ENCODE measurements around the gene CRYGN.

The CRYGN gene

DNA sequence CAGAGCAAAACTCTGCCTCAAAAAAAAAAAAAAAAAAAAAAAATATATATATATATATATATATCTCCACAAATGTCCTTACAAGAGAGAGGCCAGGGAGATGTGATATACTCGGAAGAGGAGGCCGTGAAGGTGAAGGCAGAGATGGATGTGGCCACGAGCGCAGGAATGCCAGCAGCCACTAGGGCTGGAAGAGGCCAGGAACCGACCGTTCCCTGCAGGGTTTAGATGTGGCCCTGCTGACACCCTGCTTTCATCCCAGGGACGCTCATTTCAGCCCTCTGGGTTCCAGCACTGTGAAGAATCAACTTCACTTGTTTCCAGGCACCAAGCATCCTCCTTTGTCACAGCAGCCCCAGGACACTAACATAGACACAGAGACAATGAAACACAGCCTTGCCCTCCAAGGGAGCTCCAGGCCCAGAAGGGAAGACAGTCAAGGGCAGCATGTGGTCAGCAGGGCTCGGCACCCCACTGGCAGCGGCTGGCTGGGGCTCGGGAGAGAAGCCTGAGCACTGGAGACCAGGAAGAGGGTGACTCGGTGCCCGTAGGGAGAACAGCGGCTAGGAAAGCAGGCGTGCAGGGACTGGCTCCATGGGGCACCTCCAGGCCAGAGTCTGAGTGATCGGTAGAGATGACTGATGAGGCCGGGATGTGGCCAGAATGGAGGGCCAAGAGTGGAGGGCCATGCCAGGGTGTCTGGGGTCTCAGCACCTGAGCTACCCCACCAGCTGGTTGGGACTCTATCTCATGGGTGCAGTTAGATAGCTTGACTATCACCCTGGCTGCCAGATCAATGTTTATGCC, 37.7 kb downstream of the CRYGN start:
- no peak for ATAC-seq
- TF ChIP-seq GLIS3 (CRISPR knock-in tag; IDR thresholded peaks at IDR 0.05), result peak; percentile 17; the same call in 1 of the 2 replicates
- TF ChIP-seq PPARA (CRISPR knock-in tag; IDR thresholded peaks at IDR 0.05; ENCODE audit: borderline replicate concordance), result no peak

- no peak for ATAC-seq
- TF ChIP-seq ARNTL (CRISPR knock-in tag; IDR thresholded peaks at IDR 0.05; ENCODE audit: borderline replicate concordance, low read depth) (no peak), CSDC2 (CRISPR knock-in tag; IDR thresholded peaks at IDR 0.05) (no peak), ZFP3 (CRISPR knock-in tag; IDR thresholded peaks at IDR 0.05) (no peak)
- TF ChIP-seq, protein P1, sequence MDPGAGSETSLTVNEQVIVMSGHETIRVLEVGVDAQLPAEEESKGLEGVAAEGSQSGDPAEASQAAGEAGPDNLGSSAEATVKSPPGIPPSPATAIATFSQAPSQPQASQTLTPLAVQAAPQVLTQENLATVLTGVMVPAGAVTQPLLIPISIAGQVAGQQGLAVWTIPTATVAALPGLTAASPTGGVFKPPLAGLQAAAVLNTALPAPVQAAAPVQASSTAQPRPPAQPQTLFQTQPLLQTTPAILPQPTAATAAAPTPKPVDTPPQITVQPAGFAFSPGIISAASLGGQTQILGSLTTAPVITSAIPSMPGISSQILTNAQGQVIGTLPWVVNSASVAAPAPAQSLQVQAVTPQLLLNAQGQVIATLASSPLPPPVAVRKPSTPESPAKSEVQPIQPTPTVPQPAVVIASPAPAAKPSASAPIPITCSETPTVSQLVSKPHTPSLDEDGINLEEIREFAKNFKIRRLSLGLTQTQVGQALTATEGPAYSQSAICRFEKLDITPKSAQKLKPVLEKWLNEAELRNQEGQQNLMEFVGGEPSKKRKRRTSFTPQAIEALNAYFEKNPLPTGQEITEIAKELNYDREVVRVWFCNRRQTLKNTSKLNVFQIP (CRISPR knock-in tag; IDR thresholded peaks at IDR 0.05; ENCODE audit: borderline replicate concordance, low read depth), result no peak
These were observed 39.2 kb downstream of the CRYGN start for GRCh38 chr7:151400626-151401315.

- ATAC-seq, result no peak
These were observed 40.0 kb downstream of the CRYGN start for GRCh38 chr7:151399906-151400305.

DNA sequence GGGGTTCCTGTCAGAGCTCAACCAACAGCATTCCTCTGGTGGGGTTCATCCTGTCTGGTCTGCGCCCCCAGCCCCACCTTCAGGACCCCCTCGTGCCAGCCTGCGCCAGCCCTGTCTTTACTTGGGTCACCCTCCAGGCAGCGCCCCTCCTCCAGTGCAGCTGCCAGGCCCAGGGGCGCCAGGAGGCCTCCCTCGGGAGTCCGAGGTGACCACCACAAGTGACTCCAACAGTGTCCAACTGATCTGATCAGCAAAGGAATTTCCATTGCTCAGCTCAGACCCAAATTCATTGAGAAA, 40.7 kb downstream of the CRYGN start:
- ATAC-seq, result no peak
- TF ChIP-seq BACH2 (CRISPR knock-in tag; IDR thresholded peaks at IDR 0.05; ENCODE audit: borderline replicate concordance), result no peak
- TF ChIP-seq, protein P2, sequence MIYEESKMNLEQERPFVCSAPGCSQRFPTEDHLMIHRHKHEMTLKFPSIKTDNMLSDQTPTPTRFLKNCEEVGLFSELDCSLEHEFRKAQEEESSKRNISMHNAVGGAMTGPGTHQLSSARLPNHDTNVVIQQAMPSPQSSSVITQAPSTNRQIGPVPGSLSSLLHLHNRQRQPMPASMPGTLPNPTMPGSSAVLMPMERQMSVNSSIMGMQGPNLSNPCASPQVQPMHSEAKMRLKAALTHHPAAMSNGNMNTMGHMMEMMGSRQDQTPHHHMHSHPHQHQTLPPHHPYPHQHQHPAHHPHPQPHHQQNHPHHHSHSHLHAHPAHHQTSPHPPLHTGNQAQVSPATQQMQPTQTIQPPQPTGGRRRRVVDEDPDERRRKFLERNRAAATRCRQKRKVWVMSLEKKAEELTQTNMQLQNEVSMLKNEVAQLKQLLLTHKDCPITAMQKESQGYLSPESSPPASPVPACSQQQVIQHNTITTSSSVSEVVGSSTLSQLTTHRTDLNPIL (CRISPR knock-in tag; IDR thresholded peaks at IDR 0.05; ENCODE audit: low read depth), result no peak
- TF ChIP-seq RARB (CRISPR knock-in tag; IDR thresholded peaks at IDR 0.05), result no peak
- no peak for TF ChIP-seq ZNF8 (CRISPR knock-in tag; IDR thresholded peaks at IDR 0.05)
- no peak for TF ChIP-seq TCF4 (CRISPR knock-in tag; IDR thresholded peaks at IDR 0.05; ENCODE audit: borderline replicate concordance)
- TF ChIP-seq PPARA (CRISPR knock-in tag; IDR thresholded peaks at IDR 0.05; ENCODE audit: borderline replicate concordance), result no peak
- TF ChIP-seq, protein P1 (CRISPR knock-in tag; IDR thresholded peaks at IDR 0.05; ENCODE audit: borderline replicate concordance, low read depth), result no peak
- TF ChIP-seq CSDC2 (CRISPR knock-in tag; IDR thresholded peaks at IDR 0.05), result no peak
- TF ChIP-seq GLIS3 (CRISPR knock-in tag; IDR thresholded peaks at IDR 0.05), result no peak
- TF ChIP-seq, protein P3, sequence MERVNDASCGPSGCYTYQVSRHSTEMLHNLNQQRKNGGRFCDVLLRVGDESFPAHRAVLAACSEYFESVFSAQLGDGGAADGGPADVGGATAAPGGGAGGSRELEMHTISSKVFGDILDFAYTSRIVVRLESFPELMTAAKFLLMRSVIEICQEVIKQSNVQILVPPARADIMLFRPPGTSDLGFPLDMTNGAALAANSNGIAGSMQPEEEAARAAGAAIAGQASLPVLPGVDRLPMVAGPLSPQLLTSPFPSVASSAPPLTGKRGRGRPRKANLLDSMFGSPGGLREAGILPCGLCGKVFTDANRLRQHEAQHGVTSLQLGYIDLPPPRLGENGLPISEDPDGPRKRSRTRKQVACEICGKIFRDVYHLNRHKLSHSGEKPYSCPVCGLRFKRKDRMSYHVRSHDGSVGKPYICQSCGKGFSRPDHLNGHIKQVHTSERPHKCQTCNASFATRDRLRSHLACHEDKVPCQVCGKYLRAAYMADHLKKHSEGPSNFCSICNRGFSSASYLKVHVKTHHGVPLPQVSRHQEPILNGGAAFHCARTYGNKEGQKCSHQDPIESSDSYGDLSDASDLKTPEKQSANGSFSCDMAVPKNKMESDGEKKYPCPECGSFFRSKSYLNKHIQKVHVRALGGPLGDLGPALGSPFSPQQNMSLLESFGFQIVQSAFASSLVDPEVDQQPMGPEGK (CRISPR knock-in tag; IDR thresholded peaks at IDR 0.05; ENCODE audit: borderline replicate concordance), result no peak

More at GRCh38 chr7:151399906-151400305, 40.0 kb downstream of the CRYGN start:
- TF ChIP-seq, protein P3 (CRISPR knock-in tag; IDR thresholded peaks at IDR 0.05; ENCODE audit: borderline replicate concordance), result no peak
- TF ChIP-seq RARB (CRISPR knock-in tag; IDR thresholded peaks at IDR 0.05) (no peak), ZNF565 (CRISPR knock-in tag; conservative IDR thresholded peaks at IDR 0.05; ENCODE audit: low read depth) (no peak), TSHZ2 (CRISPR knock-in tag; IDR thresholded peaks at IDR 0.05) (no peak), CSDC2 (CRISPR knock-in tag; IDR thresholded peaks at IDR 0.05) (no peak), ZNF70 (CRISPR knock-in tag; IDR thresholded peaks at IDR 0.05) (no peak)

All from SK-N-SH treated with all-trans-retinoic acid at 6 μM for 48 hours (cell line).